Measurements from ENCODE around the gene FHL3.

Gene FHL3

GRCh38 chr1:37951041-37951782 lies 54.1 kb downstream of the FHL3 start:
- Histone ChIP-seq H3K27ac (no peak overlapping the region), H3K4me3 (no peak overlapping the region)
- TF ChIP-seq, protein P1, sequence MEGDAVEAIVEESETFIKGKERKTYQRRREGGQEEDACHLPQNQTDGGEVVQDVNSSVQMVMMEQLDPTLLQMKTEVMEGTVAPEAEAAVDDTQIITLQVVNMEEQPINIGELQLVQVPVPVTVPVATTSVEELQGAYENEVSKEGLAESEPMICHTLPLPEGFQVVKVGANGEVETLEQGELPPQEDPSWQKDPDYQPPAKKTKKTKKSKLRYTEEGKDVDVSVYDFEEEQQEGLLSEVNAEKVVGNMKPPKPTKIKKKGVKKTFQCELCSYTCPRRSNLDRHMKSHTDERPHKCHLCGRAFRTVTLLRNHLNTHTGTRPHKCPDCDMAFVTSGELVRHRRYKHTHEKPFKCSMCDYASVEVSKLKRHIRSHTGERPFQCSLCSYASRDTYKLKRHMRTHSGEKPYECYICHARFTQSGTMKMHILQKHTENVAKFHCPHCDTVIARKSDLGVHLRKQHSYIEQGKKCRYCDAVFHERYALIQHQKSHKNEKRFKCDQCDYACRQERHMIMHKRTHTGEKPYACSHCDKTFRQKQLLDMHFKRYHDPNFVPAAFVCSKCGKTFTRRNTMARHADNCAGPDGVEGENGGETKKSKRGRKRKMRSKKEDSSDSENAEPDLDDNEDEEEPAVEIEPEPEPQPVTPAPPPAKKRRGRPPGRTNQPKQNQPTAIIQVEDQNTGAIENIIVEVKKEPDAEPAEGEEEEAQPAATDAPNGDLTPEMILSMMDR (IDR thresholded peaks at IDR 0.05) = no peak
- DNase-seq (ENCODE audit: low spot score) = no peak

DNA sequence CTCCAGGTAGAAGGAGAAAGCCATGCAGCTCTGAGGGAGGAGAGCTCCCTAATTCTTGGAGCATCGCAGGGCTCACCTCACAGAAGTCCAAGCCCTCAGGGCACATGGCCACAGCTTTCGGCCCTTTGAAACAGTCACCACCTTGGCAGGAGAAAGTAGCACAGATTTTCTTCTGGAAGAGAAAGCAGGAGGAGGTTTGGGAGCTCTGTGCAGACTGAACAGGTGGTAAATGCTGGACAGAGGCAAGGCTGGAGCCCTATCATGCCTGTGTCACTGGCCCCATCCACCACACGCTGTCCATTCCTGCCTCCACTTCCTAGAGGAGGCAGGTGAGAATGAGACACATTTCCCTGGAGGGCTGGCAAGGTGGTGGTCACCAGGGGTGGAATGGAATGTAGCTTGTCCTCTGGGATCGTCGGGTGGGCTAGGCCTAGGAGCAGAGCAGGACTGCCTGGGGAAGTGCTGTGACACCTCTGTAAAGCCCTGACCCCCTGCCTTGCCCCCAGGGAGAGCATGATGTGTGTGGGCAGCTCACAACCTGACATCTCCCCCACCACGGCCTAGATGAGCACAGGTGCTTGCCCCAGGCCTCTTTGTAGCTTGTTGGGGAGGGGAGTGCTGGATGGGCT lies 55.7 kb downstream of the FHL3 start:
- H3K4me3 ChIP-seq = no peak overlapping the region
- DNase-seq (ENCODE audit: low spot score) = no peak
- TF ChIP-seq, protein P1 (IDR thresholded peaks at IDR 0.05) = no peak
- no peak overlapping the region for H3K27ac ChIP-seq

DNA sequence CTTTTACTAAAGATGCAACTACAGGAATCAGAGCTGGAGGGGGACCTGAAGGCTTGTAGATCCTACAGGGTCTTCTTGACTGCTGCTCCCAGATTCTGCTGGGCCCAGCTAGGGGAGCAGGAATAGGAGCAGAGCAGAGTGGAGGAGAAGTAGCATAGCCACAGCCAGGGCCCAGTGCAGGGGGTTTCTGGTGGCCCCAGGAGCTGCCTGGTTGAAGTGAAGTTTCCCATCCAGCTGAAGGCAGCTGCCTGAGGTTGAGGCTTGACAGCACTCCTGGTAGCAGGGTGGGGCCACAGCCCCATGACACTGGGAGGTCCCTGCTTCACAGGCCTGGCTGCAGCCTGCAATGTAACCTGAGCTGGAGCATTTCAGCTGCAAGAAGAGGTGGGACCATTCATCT lies 56.5 kb downstream of the FHL3 start:
- Histone ChIP-seq H3K4me3 (no peak overlapping the region), H3K27ac (no peak overlapping the region)
- TF ChIP-seq, protein P1 (IDR thresholded peaks at IDR 0.05) = no peak
- no peak for DNase-seq (ENCODE audit: low spot score)

- no peak overlapping the region for H3K4me3 ChIP-seq
- TF ChIP-seq, protein P1 (IDR thresholded peaks at IDR 0.05) = no peak
- H3K27ac ChIP-seq = no peak overlapping the region
- DNase-seq (ENCODE audit: low spot score) = no peak
Observed at GRCh38 chr1:37948166-37948565, 57.1 kb downstream of the FHL3 start.

GRCh38 chr1:37947364-37947763 lies 58.0 kb downstream of the FHL3 start:
- Histone ChIP-seq H3K4me3 (peak overlapping the region; percentile 93), H3K27ac (peak overlapping the region; percentile 95 to 98)
- no peak for DNase-seq (ENCODE audit: low spot score)
- TF ChIP-seq, protein P1 (IDR thresholded peaks at IDR 0.05) = no peak
